ENCODE measurements around the gene MRPL23.

MRPL23 gene

DNA sequence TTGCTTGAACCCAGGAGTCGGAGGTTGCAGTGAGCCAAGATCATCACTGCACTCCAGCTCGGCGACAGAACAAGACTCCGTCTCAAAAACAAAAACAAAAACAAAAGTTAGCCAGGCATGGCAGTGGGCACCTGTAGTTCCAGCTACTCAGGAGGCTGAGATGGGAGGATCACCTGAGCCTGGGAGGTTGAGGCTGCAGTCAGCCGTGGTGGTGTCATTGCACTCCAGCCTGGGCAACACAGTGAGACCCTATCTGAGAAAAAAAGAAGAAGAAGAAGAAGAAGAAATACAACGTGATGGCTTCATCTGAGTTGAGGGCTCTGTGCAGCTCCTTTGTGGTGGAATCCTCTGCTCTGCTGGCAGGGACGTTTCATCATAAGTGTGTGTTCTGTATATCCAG lies 37.6 kb upstream of the MRPL23 start:
- Histone ChIP-seq H3K79me2 (ENCODE audit: insufficient read depth, low read length) (no peaks in the 10 kb centered on the region), H3K27ac (ENCODE audit: low read length) (no peak overlapping the region), H3K4me2 (ENCODE audit: insufficient read depth, low read length) (no peak overlapping the region), H4K20me1 (ENCODE audit: insufficient read depth, low read length) (no peaks in the 10 kb centered on the region), H3K36me3 (ENCODE audit: insufficient read depth, low read length) (no peaks in the 10 kb centered on the region), H2AFZ (ENCODE audit: low read depth, low read length) (no peak overlapping the region), H3K27me3 (ENCODE audit: insufficient read depth, low read length, poor library complexity) (no peaks in the 10 kb centered on the region), H3K9ac (ENCODE audit: low read depth, low read length) (no peak overlapping the region), H3K4me3 (ENCODE audit: low read depth in 1 of 2, low read length in 2 of 2) (no peak overlapping the region), H3K9me3 (ENCODE audit: insufficient read depth, low read length, severe bottlenecking) (no peaks in the 10 kb centered on the region), H3K4me1 (ENCODE audit: insufficient read depth, low read length) (no peaks in the 10 kb centered on the region)
- ATAC-seq (ENCODE audit: insufficient read depth, low read depth) (no peak), DNase-seq (no peak)
- TF ChIP-seq, protein P1, sequence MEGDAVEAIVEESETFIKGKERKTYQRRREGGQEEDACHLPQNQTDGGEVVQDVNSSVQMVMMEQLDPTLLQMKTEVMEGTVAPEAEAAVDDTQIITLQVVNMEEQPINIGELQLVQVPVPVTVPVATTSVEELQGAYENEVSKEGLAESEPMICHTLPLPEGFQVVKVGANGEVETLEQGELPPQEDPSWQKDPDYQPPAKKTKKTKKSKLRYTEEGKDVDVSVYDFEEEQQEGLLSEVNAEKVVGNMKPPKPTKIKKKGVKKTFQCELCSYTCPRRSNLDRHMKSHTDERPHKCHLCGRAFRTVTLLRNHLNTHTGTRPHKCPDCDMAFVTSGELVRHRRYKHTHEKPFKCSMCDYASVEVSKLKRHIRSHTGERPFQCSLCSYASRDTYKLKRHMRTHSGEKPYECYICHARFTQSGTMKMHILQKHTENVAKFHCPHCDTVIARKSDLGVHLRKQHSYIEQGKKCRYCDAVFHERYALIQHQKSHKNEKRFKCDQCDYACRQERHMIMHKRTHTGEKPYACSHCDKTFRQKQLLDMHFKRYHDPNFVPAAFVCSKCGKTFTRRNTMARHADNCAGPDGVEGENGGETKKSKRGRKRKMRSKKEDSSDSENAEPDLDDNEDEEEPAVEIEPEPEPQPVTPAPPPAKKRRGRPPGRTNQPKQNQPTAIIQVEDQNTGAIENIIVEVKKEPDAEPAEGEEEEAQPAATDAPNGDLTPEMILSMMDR (IDR thresholded peaks at IDR 0.05; ENCODE audit: borderline replicate concordance, extremely low read depth, low read length, poor library complexity, severe bottlenecking), result no peak
- no peak for TF ChIP-seq EZH2 (IDR thresholded peaks at IDR 0.05; ENCODE audit: borderline replicate concordance, low read depth, low read length, severe bottlenecking)

DNA sequence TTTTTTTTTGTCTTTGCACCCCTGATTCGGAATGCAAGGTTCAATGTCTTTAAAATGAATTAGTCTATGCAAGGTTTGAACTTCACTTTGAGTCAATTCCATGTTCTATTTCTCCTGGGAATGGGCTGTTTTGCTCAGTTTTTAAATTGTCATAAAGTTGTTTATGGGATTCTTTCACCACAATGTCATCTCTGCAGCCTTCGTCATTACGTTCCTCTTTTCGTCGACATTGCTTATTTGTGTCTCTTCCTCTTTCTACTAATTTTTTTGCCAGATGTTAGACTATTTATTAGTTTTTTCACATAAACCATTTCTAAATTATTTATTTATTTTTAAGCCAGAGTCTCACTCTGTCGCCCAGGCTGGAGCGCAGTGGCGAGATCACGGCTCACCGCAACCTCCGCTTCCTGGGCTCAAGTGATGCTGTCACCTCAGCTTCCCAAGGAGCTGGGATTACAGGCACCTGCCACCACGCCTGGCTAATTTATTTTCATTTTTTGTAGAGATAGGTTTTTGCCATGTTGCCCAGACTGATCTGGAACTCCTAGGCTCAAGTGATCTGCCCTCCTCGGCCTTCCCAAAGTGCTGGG lies 34.7 kb upstream of the MRPL23 start:
- no peaks in the 10 kb centered on the region for H3K27me3 ChIP-seq (ENCODE audit: insufficient read depth, low read length, poor library complexity)
- H2AFZ ChIP-seq (ENCODE audit: low read depth, low read length), result no peak overlapping the region
- DNase-seq (no peak), ATAC-seq (ENCODE audit: insufficient read depth, low read depth) (no peak)
- H3K9ac ChIP-seq (ENCODE audit: low read depth, low read length), result no peak overlapping the region
- TF ChIP-seq, protein P1 (IDR thresholded peaks at IDR 0.05; ENCODE audit: borderline replicate concordance, extremely low read depth, low read length, poor library complexity, severe bottlenecking), result no peak
- TF ChIP-seq EZH2 (IDR thresholded peaks at IDR 0.05; ENCODE audit: borderline replicate concordance, low read depth, low read length, severe bottlenecking), result no peak
- no peaks in the 10 kb centered on the region for H3K79me2 ChIP-seq (ENCODE audit: insufficient read depth, low read length)
- H4K20me1 ChIP-seq (ENCODE audit: insufficient read depth, low read length), result no peaks in the 10 kb centered on the region
- H3K4me2 ChIP-seq (ENCODE audit: insufficient read depth, low read length), result no peak overlapping the region
- no peak overlapping the region for H3K4me3 ChIP-seq (ENCODE audit: low read depth in 1 of 2, low read length in 2 of 2)
- no peaks in the 10 kb centered on the region for H3K36me3 ChIP-seq (ENCODE audit: insufficient read depth, low read length)
- H3K27ac ChIP-seq (ENCODE audit: low read length), result no peak overlapping the region
- no peaks in the 10 kb centered on the region for H3K4me1 ChIP-seq (ENCODE audit: insufficient read depth, low read length)
- no peaks in the 10 kb centered on the region for H3K9me3 ChIP-seq (ENCODE audit: insufficient read depth, low read length, severe bottlenecking)

DNA sequence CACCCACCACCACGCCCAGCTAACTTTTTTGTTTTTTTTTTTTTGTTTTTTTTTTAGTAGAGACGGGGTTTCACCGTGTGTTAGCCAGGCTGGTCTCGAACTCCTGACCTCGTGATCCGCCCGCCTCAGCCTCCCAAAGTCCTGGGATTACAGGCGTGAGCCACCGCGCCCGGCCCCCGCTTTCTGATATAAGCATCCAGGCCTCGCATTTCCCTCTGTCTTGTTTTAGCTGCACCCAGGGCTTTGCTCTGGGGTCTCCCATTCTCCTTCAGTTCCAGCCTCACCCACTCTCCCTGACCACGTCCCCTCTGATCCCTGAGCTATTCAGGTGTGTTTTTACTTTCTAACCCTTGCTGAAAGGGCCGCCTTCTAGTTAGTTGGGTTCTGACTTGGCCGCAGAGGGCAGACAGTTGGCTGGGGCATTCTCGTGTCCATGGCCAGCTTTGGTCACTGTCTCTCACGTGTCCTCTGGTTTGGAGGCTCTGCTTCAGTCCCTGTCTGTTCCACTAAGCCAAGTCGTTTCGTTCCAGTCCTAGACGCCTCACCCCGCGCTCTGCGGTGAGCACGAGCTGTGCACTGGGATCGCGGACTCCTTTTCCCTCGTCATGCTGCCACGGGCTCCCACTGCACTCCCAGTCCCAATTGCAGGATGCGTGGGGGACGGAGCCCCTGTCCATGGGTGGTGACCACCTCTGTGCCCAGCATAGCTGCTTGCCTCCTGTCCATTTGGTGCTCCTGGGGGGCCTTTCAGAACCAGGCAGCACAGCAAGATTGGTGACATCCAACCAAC lies 33.7 kb upstream of the MRPL23 start:
- Histone ChIP-seq H3K4me1 (ENCODE audit: insufficient read depth, low read length) (no peaks in the 10 kb centered on the region), H3K79me2 (ENCODE audit: insufficient read depth, low read length) (no peaks in the 10 kb centered on the region), H3K4me2 (ENCODE audit: insufficient read depth, low read length) (no peak overlapping the region), H3K9me3 (ENCODE audit: insufficient read depth, low read length, severe bottlenecking) (no peaks in the 10 kb centered on the region), H3K36me3 (ENCODE audit: insufficient read depth, low read length) (no peaks in the 10 kb centered on the region), H3K27ac (ENCODE audit: low read length) (no peak overlapping the region), H3K27me3 (ENCODE audit: insufficient read depth, low read length, poor library complexity) (no peaks in the 10 kb centered on the region), H4K20me1 (ENCODE audit: insufficient read depth, low read length) (no peaks in the 10 kb centered on the region), H3K4me3 (ENCODE audit: low read depth in 1 of 2, low read length in 2 of 2) (no peak overlapping the region), H2AFZ (ENCODE audit: low read depth, low read length) (no peak overlapping the region), H3K9ac (ENCODE audit: low read depth, low read length) (no peak overlapping the region)
- ATAC-seq (ENCODE audit: insufficient read depth, low read depth) (no peak), DNase-seq (no peak)
- TF ChIP-seq EZH2 (IDR thresholded peaks at IDR 0.05; ENCODE audit: borderline replicate concordance, low read depth, low read length, severe bottlenecking), result no peak
- TF ChIP-seq, protein P1 (IDR thresholded peaks at IDR 0.05; ENCODE audit: borderline replicate concordance, extremely low read depth, low read length, poor library complexity, severe bottlenecking), result no peak
